Mucosa of rectum (tissue), 2 donors: ENCODE data around the gene NME9.
"Not testable (repeated sequence)": the region's sequence is repeated elsewhere in the genome, so short reads cannot be mapped to it uniquely, and the experiment has no call there.

Experiments used
- H3K27ac ChIP-seq, 2 donors: one replicate each; pipeline ENCODE4 v1.7.0; 2013; ENCODE audit warnings: inconsistent platforms in 2 of 2, low read depth in 2 of 2, low read length in 2 of 2
- H3K27me3 ChIP-seq, 2 donors: one replicate each; pipeline ENCODE4 v1.7.0; 2013; ENCODE audit warnings: low read length in 2 of 2; ENCODE audit not compliant: control insufficient read depth in 2 of 2, insufficient read depth in 2 of 2
- H3K36me3 ChIP-seq, 2 donors: one replicate each; pipeline ENCODE4 v1.7.0; 2013; ENCODE audit warnings: low read length in 2 of 2; ENCODE audit not compliant: control insufficient read depth in 2 of 2, insufficient read depth in 2 of 2
- H3K4me1 ChIP-seq, 2 donors: one replicate each; pipeline ENCODE4 v1.7.0; 2013; ENCODE audit warnings: low read length in 2 of 2, mild to moderate bottlenecking in 1 of 2; ENCODE audit not compliant: control insufficient read depth in 2 of 2, insufficient read depth in 2 of 2
- H3K4me3 ChIP-seq, 2 donors: one replicate each; pipeline ENCODE4 v1.7.0; 2013; ENCODE audit warnings: low read length in 2 of 2
- H3K9ac ChIP-seq, 2 donors: one replicate each; pipeline ENCODE4 v1.7.0; 2013; ENCODE audit warnings: low read length in 2 of 2, low read depth in 1 of 2, mild to moderate bottlenecking in 1 of 2
- H3K9me3 ChIP-seq, 2 donors: one replicate each; pipeline ENCODE4 v1.7.0; 2013; ENCODE audit warnings: low read length in 2 of 2; ENCODE audit not compliant: control insufficient read depth in 2 of 2
- donor health status: healthy.
- donor health status: Normal muscosa, but diverticular disease.

The NME9 gene

GRCh38 chr3:138329127-138329983 lies at the start of gene NME9:
Gene NME9, minus strand, starts transcription at chr3:138329851. Its CDS starts 516 bp downstream, at chr3:138329335.
- no peak within 1 kb of the TSS for H3K27ac ChIP-seq
- H3K36me3 ChIP-seq, result no peaks in the 10 kb centered on the region
- H3K9me3 ChIP-seq, result no peaks in the 10 kb centered on the region
- H3K9ac ChIP-seq, result peak within 1 kb of the TSS; percentile 43 to 50
- peaks cover 4 to 9% of the 10 kb centered on the region in 2 donors for H3K4me1 ChIP-seq
- peak within 1 kb of the TSS; percentile 55 to 73 for H3K4me3 ChIP-seq
- H3K27me3 ChIP-seq, result peaks cover under 1 to 4% of the 10 kb centered on the region in 2 donors

- no peak overlapping the region for H3K9ac ChIP-seq
- no peaks in the 10 kb centered on the region for H3K9me3 ChIP-seq
- no peak overlapping the region for H3K27ac ChIP-seq
- no peaks in the 10 kb centered on the region for H3K27me3 ChIP-seq
- no peaks in the 10 kb centered on the region for H3K4me1 ChIP-seq
- H3K4me3 ChIP-seq, result no peak overlapping the region
- no peaks in the 10 kb centered on the region for H3K36me3 ChIP-seq
These were observed 49.3 kb upstream of the NME9 start for GRCh38 chr3:138378990-138379389.

- Histone ChIP-seq H3K4me1 (no peaks in the 10 kb centered on the region), H3K27ac (no peak overlapping the region)
These were observed 48.7 kb upstream of the NME9 start for GRCh38 chr3:138378331-138378730.

GRCh38 chr3:138377804-138378203 lies 48.2 kb upstream of the NME9 start:
- Histone ChIP-seq H3K27me3 (no peaks in the 10 kb centered on the region), H3K9ac (no peak overlapping the region), H3K9me3 (no peaks in the 10 kb centered on the region), H3K27ac (no peak overlapping the region), H3K4me1 (no peaks in the 10 kb centered on the region), H3K36me3 (no peaks in the 10 kb centered on the region), H3K4me3 (no peak overlapping the region)

More at GRCh38 chr3:138378331-138378730, 48.7 kb upstream of the NME9 start:
- H3K27me3 ChIP-seq, result no peaks in the 10 kb centered on the region
- no peak overlapping the region for H3K9ac ChIP-seq
- H3K36me3 ChIP-seq, result no peaks in the 10 kb centered on the region
- H3K4me3 ChIP-seq, result no peak overlapping the region
- no peaks in the 10 kb centered on the region for H3K9me3 ChIP-seq

- H3K9me3 ChIP-seq, H3K27ac ChIP-seq, H3K9ac ChIP-seq, H3K27me3 ChIP-seq, H3K4me3 ChIP-seq, H3K36me3 ChIP-seq, H3K4me1 ChIP-seq: not testable (repeated sequence)
These were observed 47.6 kb upstream of the NME9 start for GRCh38 chr3:138377212-138377611.

GRCh38 chr3:138376663-138377062 lies 47.0 kb upstream of the NME9 start:
- Histone ChIP-seq H3K9me3 (no peaks in the 10 kb centered on the region), H3K36me3 (no peaks in the 10 kb centered on the region), H3K27ac (no peak overlapping the region), H3K4me1 (no peaks in the 10 kb centered on the region), H3K4me3 (no peak overlapping the region), H3K27me3 (no peaks in the 10 kb centered on the region), H3K9ac (no peak overlapping the region)

- H3K9me3 ChIP-seq, result no peaks in the 10 kb centered on the region
- H3K27me3 ChIP-seq, result no peaks in the 10 kb centered on the region
- H3K4me3 ChIP-seq, result no peak overlapping the region
- no peaks in the 10 kb centered on the region for H3K36me3 ChIP-seq
- no peak overlapping the region for H3K9ac ChIP-seq
- H3K27ac ChIP-seq, result no peak overlapping the region
- no peaks in the 10 kb centered on the region for H3K4me1 ChIP-seq
These were observed 45.8 kb upstream of the NME9 start for GRCh38 chr3:138375447-138375846.

GRCh38 chr3:138374573-138375134 lies 45.0 kb upstream of the NME9 start:
- H3K9ac ChIP-seq, result no peak overlapping the region
- H3K27me3 ChIP-seq, result no peaks in the 10 kb centered on the region
- no peaks in the 10 kb centered on the region for H3K9me3 ChIP-seq
- no peak overlapping the region for H3K4me3 ChIP-seq
- H3K36me3 ChIP-seq, result no peaks in the 10 kb centered on the region
- H3K4me1 ChIP-seq, result no peaks in the 10 kb centered on the region
- no peak overlapping the region for H3K27ac ChIP-seq

GRCh38 chr3:138373736-138374094 lies 44.1 kb upstream of the NME9 start:
- Histone ChIP-seq H3K27ac (no peak overlapping the region), H3K4me1 (no peaks in the 10 kb centered on the region), H3K27me3 (no peaks in the 10 kb centered on the region)

GRCh38 chr3:138373087-138373735 lies 43.6 kb upstream of the NME9 start:
- H3K36me3 ChIP-seq, result no peaks in the 10 kb centered on the region
- no peaks in the 10 kb centered on the region for H3K4me1 ChIP-seq
- no peaks in the 10 kb centered on the region for H3K27me3 ChIP-seq
- H3K4me3 ChIP-seq, result no peak overlapping the region
- no peaks in the 10 kb centered on the region for H3K9me3 ChIP-seq
- H3K9ac ChIP-seq, result no peak overlapping the region
- no peak overlapping the region for H3K27ac ChIP-seq

More at GRCh38 chr3:138373736-138374094, 44.1 kb upstream of the NME9 start:
- H3K36me3 ChIP-seq, result no peaks in the 10 kb centered on the region
- no peaks in the 10 kb centered on the region for H3K9me3 ChIP-seq
- no peak overlapping the region for H3K4me3 ChIP-seq
- no peak overlapping the region for H3K9ac ChIP-seq
